Measurements from ENCODE around the gene RANBP10.

Gene RANBP10

GRCh38 chr16:67734731-67735201 lies 71.6 kb downstream of the RANBP10 start:
- DNase-seq (ENCODE audit: low read depth), result no peak
- TF ChIP-seq CTCF (conservative IDR thresholded peaks at IDR 0.05; ENCODE audit: control insufficient read depth, insufficient read depth, low read depth, low read length), result no peak
- H3K4me3 ChIP-seq (ENCODE audit: control insufficient read depth, low read depth, low read length), result no peak overlapping the region

GRCh38 chr16:67733734-67734470 lies 72.5 kb downstream of the RANBP10 start:
- H3K4me3 ChIP-seq (ENCODE audit: control insufficient read depth, low read depth, low read length), result no peak overlapping the region
- DNase-seq (ENCODE audit: low read depth), result no peak
- no peak for TF ChIP-seq CTCF (conservative IDR thresholded peaks at IDR 0.05; ENCODE audit: control insufficient read depth, insufficient read depth, low read depth, low read length)

- no peak for TF ChIP-seq CTCF (conservative IDR thresholded peaks at IDR 0.05; ENCODE audit: control insufficient read depth, insufficient read depth, low read depth, low read length)
Observed at GRCh38 chr16:67731753-67732095, 74.6 kb downstream of the RANBP10 start.

GRCh38 chr16:67731071-67731752 lies 75.1 kb downstream of the RANBP10 start:
- no peak for TF ChIP-seq CTCF (conservative IDR thresholded peaks at IDR 0.05; ENCODE audit: control insufficient read depth, insufficient read depth, low read depth, low read length)
- no peak overlapping the region for H3K4me3 ChIP-seq (ENCODE audit: control insufficient read depth, low read depth, low read length)
- DNase-seq (ENCODE audit: low read depth), result no peak

More at GRCh38 chr16:67731753-67732095, 74.6 kb downstream of the RANBP10 start:
- no peak for DNase-seq (ENCODE audit: low read depth)
- no peak overlapping the region for H3K4me3 ChIP-seq (ENCODE audit: control insufficient read depth, low read depth, low read length)

GRCh38 chr16:67730326-67730725 lies 76.0 kb downstream of the RANBP10 start:
- H3K4me3 ChIP-seq (ENCODE audit: control insufficient read depth, low read depth, low read length), result no peak overlapping the region
- no peak for DNase-seq (ENCODE audit: low read depth)
- no peak for TF ChIP-seq CTCF (conservative IDR thresholded peaks at IDR 0.05; ENCODE audit: control insufficient read depth, insufficient read depth, low read depth, low read length)

GRCh38 chr16:67729636-67730248 lies 76.6 kb downstream of the RANBP10 start:
- H3K4me3 ChIP-seq (ENCODE audit: control insufficient read depth, low read depth, low read length), result no peak overlapping the region
- no peak for DNase-seq (ENCODE audit: low read depth)
- no peak for TF ChIP-seq CTCF (conservative IDR thresholded peaks at IDR 0.05; ENCODE audit: control insufficient read depth, insufficient read depth, low read depth, low read length)

Data from fibroblast of mammary gland (primary cell).